HG03457 (cell line): ENCODE measurements around the gene DENND1A.
"Not testable (repeated sequence)": the region's sequence is repeated elsewhere in the genome, so short reads cannot be mapped to it uniquely, and the experiment has no call there.

Experiments
- ATAC-seq: cut with Tn5 transposase; IDR thresholded peaks from one replicate; pipeline ENCODE4 v1.9.1; 2021; ENCODE audit warnings: moderate number of reproducible peaks; ENCODE audit not compliant: unreplicated experiment

DENND1A gene

GRCh38 chr9:123923377-123923776 lies 6.5 kb downstream of the DENND1A start:
- ATAC-seq = no peak

GRCh38 chr9:123922911-123923310 lies 7.0 kb downstream of the DENND1A start:
- ATAC-seq = no peak

GRCh38 chr9:123922431-123922830 lies 7.5 kb downstream of the DENND1A start:
- no peak for ATAC-seq

GRCh38 chr9:123914517-123915196 lies 15.3 kb downstream of the DENND1A start:
- no peak for ATAC-seq

- no peak for ATAC-seq
Observed at GRCh38 chr9:123912167-123912897, 17.6 kb downstream of the DENND1A start.

- no peak for ATAC-seq
Observed at GRCh38 chr9:123911024-123911423, 18.9 kb downstream of the DENND1A start.

- not testable (repeated sequence) for ATAC-seq
Observed at GRCh38 chr9:123909192-123909591, 20.7 kb downstream of the DENND1A start.

- ATAC-seq = not testable (repeated sequence)
Observed at GRCh38 chr9:123903550-123903949, 26.4 kb downstream of the DENND1A start.

GRCh38 chr9:123894822-123895221 lies 35.1 kb downstream of the DENND1A start:
- no peak for ATAC-seq

GRCh38 chr9:123893831-123894460 lies 36.0 kb downstream of the DENND1A start:
- ATAC-seq = no peak

- no peak for ATAC-seq
Observed at GRCh38 chr9:123893115-123893514, 36.8 kb downstream of the DENND1A start.

- ATAC-seq = no peak
Observed at GRCh38 chr9:123887837-123888236, 42.1 kb downstream of the DENND1A start.

GRCh38 chr9:123885834-123886233 lies 44.1 kb downstream of the DENND1A start:
- not testable (repeated sequence) for ATAC-seq

GRCh38 chr9:123883634-123884033 lies 46.3 kb downstream of the DENND1A start:
- no peak for ATAC-seq

- no peak for ATAC-seq
Observed at GRCh38 chr9:123881604-123882003, 48.3 kb downstream of the DENND1A start.

GRCh38 chr9:123880420-123880819 lies 49.5 kb downstream of the DENND1A start:
- no peak for ATAC-seq

- no peak for ATAC-seq
Observed at GRCh38 chr9:123876750-123877149, 53.2 kb downstream of the DENND1A start.

- ATAC-seq = no peak
Observed at GRCh38 chr9:123872710-123873109, 57.2 kb downstream of the DENND1A start.

- ATAC-seq = no peak
Observed at GRCh38 chr9:123871781-123872180, 58.1 kb downstream of the DENND1A start.

GRCh38 chr9:123868002-123868401 lies 61.9 kb downstream of the DENND1A start:
- no peak for ATAC-seq

GRCh38 chr9:123867034-123867433 lies 62.9 kb downstream of the DENND1A start:
- no peak for ATAC-seq

GRCh38 chr9:123866497-123866896 lies 63.4 kb downstream of the DENND1A start:
- ATAC-seq = no peak
